T-helper 1 cell treated with Interleukin-12 subunit alpha and Interleukin-12 subunit beta and Interleukin-4 antibody, amounts not matched to agents 30 μg/mL and 1 μg/mL, for 36 hours (primary cell): ENCODE measurements around the gene OR2AT4.

Experiments
- H3K27ac Mint-ChIP-seq: one replicate; pipeline ENCODE4 v1.8.0; 2021; ENCODE audit warnings: mild to moderate bottlenecking, mixed read lengths
- H3K27me3 Mint-ChIP-seq: one replicate; pipeline ENCODE4 v1.8.0; 2021; ENCODE audit warnings: low read depth, mixed read lengths
- H3K36me3 Mint-ChIP-seq: one replicate; pipeline ENCODE4 v1.8.0; 2021; ENCODE audit warnings: low read depth, mixed read lengths
- H3K4me1 Mint-ChIP-seq: one replicate; pipeline ENCODE4 v1.8.0; 2021; ENCODE audit warnings: low read depth, mixed read lengths
- H3K4me3 Mint-ChIP-seq: one replicate; pipeline ENCODE4 v1.8.0; 2021; ENCODE audit warnings: mild to moderate bottlenecking, moderate library complexity, mixed read lengths
- H3K9me3 Mint-ChIP-seq: one replicate; pipeline ENCODE4 v1.8.0; 2021; ENCODE audit warnings: mixed read lengths

OR2AT4 gene

GRCh38 chr11:75096456-75097172, at the start of gene OR2AT4:
Gene OR2AT4, minus strand, starts transcription at chr11:75096876.
- peaks cover 27% of the 10 kb centered on the region for H3K27me3 Mint-ChIP-seq
- H3K4me1 Mint-ChIP-seq = peaks cover 4% of the 10 kb centered on the region
- no peak within 1 kb of the TSS for H3K27ac Mint-ChIP-seq
- H3K36me3 Mint-ChIP-seq = no peaks in the 10 kb centered on the region
- no peak within 1 kb of the TSS for H3K4me3 Mint-ChIP-seq
- H3K9me3 Mint-ChIP-seq = peaks cover 1% of the 10 kb centered on the region

DNA sequence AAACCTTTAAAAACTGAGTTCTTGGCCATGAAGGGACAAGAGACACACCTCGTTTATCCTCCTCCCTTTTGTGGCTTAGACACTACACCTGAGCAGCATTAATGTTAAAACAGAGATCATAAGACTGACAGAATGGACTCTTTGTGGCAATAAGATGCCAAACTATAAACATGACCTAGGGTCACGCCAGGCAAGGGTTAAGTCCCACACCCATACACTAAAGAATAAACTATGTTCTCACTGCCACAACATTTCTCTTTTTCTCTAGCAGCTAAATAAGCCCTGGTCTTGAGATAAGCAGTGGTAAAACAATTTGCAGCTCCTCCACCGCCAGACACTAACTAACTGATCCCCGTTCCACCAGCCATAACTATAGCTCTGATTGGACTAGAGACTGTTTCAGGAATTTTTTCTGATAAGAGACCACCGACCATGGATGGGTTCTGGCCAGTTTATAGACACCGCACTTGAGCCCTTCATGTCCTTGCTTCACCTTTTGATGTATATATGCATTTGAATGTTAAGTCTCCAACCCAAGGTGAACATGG, 49.4 kb upstream of the OR2AT4 start:
- Mint-ChIP-seq H3K4me1 (peaks cover 51% of the 10 kb centered on the region), H3K4me3 (no peak overlapping the region), H3K9me3 (no peaks in the 10 kb centered on the region), H3K27me3 (peaks cover 12% of the 10 kb centered on the region), H3K27ac (no peak overlapping the region), H3K36me3 (peaks cover 2% of the 10 kb centered on the region)

- Mint-ChIP-seq H3K4me1 (peaks cover 50% of the 10 kb centered on the region), H3K4me3 (no peak overlapping the region), H3K27ac (no peak overlapping the region), H3K27me3 (peaks cover 6% of the 10 kb centered on the region), H3K9me3 (no peaks in the 10 kb centered on the region), H3K36me3 (peaks cover 2% of the 10 kb centered on the region)
These were observed 48.7 kb upstream of the OR2AT4 start for GRCh38 chr11:75145196-75145971.

DNA sequence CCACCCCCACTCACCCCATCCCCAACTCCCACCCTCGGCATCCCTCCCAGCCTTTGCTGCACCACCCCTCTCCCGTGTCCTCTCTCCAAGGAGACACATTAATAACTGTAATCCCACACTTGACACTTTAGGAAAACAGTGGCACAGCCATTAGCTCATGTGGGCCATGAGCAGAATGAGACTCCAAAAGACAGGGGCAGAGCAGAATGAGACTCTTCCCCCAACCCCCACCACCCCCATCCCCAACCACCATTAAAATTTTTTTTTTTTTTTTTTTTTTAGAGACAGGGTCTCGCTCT, 48.0 kb upstream of the OR2AT4 start:
- H3K4me1 Mint-ChIP-seq = peaks cover 50% of the 10 kb centered on the region
- H3K4me3 Mint-ChIP-seq = no peak overlapping the region
- peaks cover 2% of the 10 kb centered on the region for H3K36me3 Mint-ChIP-seq
- H3K27me3 Mint-ChIP-seq = peaks cover 4% of the 10 kb centered on the region
- no peaks in the 10 kb centered on the region for H3K9me3 Mint-ChIP-seq
- H3K27ac Mint-ChIP-seq = peak overlapping the region; percentile 86

- Mint-ChIP-seq H3K36me3 (peaks cover 2% of the 10 kb centered on the region), H3K27me3 (peaks cover 9% of the 10 kb centered on the region), H3K4me1 (peaks cover 48% of the 10 kb centered on the region), H3K4me3 (peak overlapping the region; percentile 66), H3K27ac (peak overlapping the region; percentile 86), H3K9me3 (no peaks in the 10 kb centered on the region)
These were observed 46.7 kb upstream of the OR2AT4 start for GRCh38 chr11:75143420-75143731.

DNA sequence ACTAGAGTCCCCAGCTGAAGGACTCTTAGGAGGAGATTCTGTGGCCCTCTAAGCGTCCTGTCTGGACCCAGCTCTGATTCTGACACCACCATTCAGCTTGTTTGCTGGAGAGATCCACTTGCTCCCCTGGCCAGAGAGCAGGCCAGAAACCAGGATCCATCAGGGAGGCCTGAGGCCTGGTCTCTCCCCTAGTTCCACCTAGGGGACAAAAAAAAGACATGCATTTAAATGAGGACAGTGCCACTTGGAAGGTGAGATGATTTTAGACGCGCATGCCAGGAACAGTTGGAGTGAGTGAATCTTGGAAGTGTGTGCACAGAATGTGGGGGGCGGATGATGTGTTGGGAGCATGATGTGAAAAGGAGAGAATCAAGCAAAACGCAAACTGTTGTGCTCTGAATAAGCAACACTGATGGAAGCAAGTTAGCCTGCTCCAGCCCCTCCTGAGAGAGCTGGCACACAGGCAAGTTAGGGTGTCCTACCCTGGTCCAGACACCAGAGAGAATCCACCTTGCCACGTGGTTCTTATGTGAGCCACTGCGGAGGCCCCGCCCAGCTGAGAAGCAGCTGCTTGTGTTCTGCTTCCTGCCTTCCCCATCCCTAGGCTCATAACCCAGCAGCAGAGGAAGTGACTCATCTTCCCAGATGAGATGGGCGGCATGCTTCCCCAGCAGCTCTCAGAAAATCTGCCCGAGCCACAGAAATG, 46.2 kb upstream of the OR2AT4 start:
- H3K27ac Mint-ChIP-seq = peak overlapping the region; percentile 86

DNA sequence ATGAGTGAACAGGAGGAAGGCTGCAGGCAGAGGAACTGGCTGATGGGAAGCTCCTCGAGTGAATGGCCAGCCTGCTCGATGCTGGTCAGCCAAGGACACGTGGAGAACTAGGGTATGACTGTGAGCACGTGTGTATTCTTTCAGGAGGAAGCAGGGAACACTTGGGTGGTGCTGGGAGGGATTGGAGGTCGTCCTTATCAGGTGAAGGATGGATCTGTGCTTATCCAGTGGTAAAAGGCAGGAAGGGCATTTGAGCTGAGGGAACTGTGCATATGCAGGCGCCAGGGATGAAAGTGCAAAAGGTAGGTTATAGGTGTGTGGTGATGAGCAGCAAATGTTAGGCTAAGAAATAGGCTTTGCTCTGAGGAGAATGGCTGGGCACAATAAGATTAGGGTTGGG, 44.5 kb upstream of the OR2AT4 start:
- Mint-ChIP-seq H3K4me3 (no peak overlapping the region), H3K4me1 (peaks cover 38% of the 10 kb centered on the region), H3K36me3 (peaks cover 2% of the 10 kb centered on the region), H3K9me3 (no peaks in the 10 kb centered on the region), H3K27me3 (peaks cover 20% of the 10 kb centered on the region), H3K27ac (no peak overlapping the region)

More for the DNA sequence above, 46.2 kb upstream of the OR2AT4 start:
- Mint-ChIP-seq H3K4me3 (peak overlapping the region; percentile 66), H3K4me1 (peaks cover 45% of the 10 kb centered on the region), H3K27me3 (peaks cover 14% of the 10 kb centered on the region), H3K36me3 (peaks cover 2% of the 10 kb centered on the region), H3K9me3 (no peaks in the 10 kb centered on the region)

DNA sequence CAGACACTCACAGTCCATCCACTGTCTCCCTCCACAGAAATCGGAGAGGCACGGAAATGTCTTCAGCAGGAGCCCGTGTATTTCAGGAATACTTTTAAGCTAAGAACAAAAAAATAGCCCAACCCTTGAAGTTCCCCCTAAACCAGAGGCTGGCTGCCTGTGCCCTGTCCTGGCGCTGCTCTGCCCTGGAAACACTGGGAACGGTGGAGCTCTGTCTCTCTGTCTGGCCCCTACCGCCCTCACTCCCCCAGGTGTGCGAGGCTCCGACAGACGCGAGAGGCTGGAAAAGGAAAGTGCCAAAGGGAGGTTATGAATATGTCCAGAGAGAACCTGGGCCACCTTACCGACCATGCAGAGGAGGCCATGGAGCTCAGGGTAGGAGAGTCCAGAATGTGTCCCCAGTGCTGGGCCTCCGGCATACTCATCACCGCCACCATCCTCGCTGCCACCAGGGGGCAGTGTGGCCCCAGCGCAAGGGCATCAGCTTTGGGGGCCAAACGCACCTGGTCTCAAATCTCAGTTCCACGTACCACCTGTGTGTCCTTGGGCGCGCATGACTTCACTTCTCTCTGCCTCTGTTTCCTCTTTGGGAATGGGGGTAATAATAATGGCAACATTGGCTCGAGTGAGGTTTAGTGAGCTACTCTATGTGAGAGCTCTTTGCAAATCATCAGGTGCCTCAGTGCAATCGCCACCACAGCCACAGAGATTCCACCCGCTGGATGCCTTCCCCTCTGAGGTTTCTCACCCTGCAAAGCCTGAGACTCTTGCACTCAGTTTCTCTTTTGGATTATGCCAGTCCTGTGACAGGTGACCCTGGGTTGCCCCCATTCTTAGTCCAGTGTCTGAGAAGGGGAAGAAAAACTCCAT, 43.8 kb upstream of the OR2AT4 start:
- Mint-ChIP-seq H3K4me1 (peaks cover 37% of the 10 kb centered on the region), H3K27me3 (peaks cover 20% of the 10 kb centered on the region), H3K4me3 (no peak overlapping the region), H3K9me3 (no peaks in the 10 kb centered on the region), H3K36me3 (peaks cover 2% of the 10 kb centered on the region), H3K27ac (no peak overlapping the region)

- no peak overlapping the region for H3K4me3 Mint-ChIP-seq
- no peaks in the 10 kb centered on the region for H3K36me3 Mint-ChIP-seq
- peaks cover 1% of the 10 kb centered on the region for H3K4me1 Mint-ChIP-seq
- H3K27ac Mint-ChIP-seq = no peak overlapping the region
- H3K9me3 Mint-ChIP-seq = no peaks in the 10 kb centered on the region
- peaks cover 42% of the 10 kb centered on the region for H3K27me3 Mint-ChIP-seq
These were observed 39.0 kb upstream of the OR2AT4 start for GRCh38 chr11:75135651-75136050.

DNA sequence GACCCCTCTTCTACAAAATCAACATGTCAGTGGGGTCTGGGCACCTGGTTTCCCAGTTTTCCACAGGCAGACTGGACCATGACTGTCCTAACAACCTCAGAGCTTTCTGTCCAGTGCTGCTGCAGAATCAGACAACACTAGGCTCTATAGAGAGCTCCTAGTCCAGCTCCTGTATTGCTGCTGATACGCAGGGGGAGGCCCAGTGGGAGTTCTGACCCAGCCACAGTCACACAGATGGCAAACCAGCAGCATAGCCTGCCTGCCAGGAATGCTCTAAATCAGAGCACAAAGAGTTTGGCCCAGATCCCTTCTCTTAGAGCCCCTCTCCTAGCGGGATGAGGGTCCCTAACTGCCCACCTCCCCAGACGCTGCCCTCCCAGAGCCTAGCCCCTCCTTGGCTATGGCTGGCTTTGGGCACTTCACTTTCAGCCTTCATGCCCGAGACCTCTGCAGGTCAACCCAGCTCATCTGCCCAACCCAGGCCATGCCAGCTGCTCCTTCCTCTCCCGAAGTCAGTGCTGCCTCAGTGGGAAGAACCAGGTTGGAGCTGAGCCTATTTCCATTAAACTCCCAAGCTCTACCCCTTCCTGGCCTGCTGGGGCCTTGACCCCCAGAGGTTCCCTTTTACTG, 38.5 kb upstream of the OR2AT4 start:
- H3K27me3 Mint-ChIP-seq = peaks cover 42% of the 10 kb centered on the region
- no peak overlapping the region for H3K4me3 Mint-ChIP-seq
- H3K36me3 Mint-ChIP-seq = no peaks in the 10 kb centered on the region
- no peak overlapping the region for H3K27ac Mint-ChIP-seq
- H3K9me3 Mint-ChIP-seq = no peaks in the 10 kb centered on the region
- H3K4me1 Mint-ChIP-seq = no peaks in the 10 kb centered on the region

DNA sequence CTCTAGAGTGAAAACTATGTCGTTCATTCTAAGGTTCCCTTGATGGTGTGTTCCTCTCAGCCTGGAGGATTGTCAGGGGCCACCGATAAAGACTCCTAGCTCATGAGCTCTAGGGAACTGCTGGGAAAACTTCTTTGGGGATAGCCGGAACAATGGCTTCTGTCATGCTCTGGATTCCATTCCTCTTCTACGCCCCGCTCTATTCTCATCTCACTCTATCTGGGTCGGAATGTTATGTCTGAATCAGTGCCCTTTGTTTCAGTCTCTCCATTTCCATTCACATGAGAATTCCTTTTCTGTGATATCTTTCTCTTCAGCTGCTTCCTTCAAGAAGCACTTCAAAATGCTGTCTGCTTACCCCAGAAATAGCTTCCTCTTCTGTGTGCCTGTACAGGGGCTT, 37.3 kb upstream of the OR2AT4 start:
- H3K4me3 Mint-ChIP-seq = no peak overlapping the region
- H3K9me3 Mint-ChIP-seq = no peaks in the 10 kb centered on the region
- H3K36me3 Mint-ChIP-seq = no peaks in the 10 kb centered on the region
- no peaks in the 10 kb centered on the region for H3K4me1 Mint-ChIP-seq
- H3K27me3 Mint-ChIP-seq = peaks cover 37% of the 10 kb centered on the region
- no peak overlapping the region for H3K27ac Mint-ChIP-seq

- H3K4me3 Mint-ChIP-seq = no peak overlapping the region
These were observed 35.4 kb upstream of the OR2AT4 start for GRCh38 chr11:75132080-75132479.

DNA sequence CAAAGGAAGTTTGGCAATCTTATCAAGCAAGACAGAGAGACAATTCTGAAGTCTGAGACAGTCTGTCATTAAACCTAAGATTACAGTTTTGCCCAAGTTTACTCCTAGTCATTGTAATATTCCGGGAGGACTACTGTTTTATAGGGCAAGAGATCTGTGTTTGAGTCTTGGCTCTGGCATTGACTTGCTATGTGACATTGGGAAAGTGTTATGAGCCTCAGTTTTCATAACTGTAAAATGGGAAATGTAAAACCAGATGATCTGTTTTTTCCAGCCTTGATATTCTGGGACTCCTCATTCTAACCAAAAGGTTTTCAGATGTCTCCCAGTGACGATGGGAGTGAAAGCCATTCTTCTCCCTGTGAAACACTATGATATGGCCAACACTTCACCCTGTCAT, 29.9 kb upstream of the OR2AT4 start:
- no peaks in the 10 kb centered on the region for H3K4me1 Mint-ChIP-seq
- H3K27ac Mint-ChIP-seq = no peak overlapping the region
- no peaks in the 10 kb centered on the region for H3K9me3 Mint-ChIP-seq
- no peak overlapping the region for H3K4me3 Mint-ChIP-seq
- H3K27me3 Mint-ChIP-seq = peaks cover 13% of the 10 kb centered on the region
- H3K36me3 Mint-ChIP-seq = no peaks in the 10 kb centered on the region

More at GRCh38 chr11:75132080-75132479, 35.4 kb upstream of the OR2AT4 start:
- H3K27ac Mint-ChIP-seq = no peak overlapping the region
- H3K9me3 Mint-ChIP-seq = no peaks in the 10 kb centered on the region
- H3K4me1 Mint-ChIP-seq = no peaks in the 10 kb centered on the region
- no peaks in the 10 kb centered on the region for H3K36me3 Mint-ChIP-seq
- peaks cover 33% of the 10 kb centered on the region for H3K27me3 Mint-ChIP-seq

DNA sequence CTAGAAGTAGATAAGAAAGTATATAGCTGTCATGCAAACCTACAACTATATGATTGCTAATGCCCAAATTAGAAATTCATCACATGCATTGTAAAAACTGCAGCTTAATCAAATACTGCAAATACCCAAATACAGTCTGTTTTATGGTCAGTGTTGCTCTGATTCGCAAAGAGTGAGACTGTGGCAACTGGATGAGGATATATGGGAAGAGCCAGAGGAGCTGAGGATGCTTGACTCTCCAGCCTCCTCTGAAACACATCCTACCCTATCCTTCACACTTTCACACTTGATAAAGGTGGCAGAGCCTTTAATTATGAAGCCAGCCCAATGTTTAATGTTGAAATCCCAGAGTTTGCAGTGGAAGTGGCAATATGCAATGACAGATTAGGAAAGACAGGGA, 21.9 kb upstream of the OR2AT4 start:
- Mint-ChIP-seq H3K4me1 (no peaks in the 10 kb centered on the region), H3K27me3 (no peaks in the 10 kb centered on the region), H3K36me3 (no peaks in the 10 kb centered on the region), H3K9me3 (peaks cover 4% of the 10 kb centered on the region), H3K27ac (no peak overlapping the region), H3K4me3 (no peak overlapping the region)
